Pancreas (tissue), 10 donors: ENCODE data around the gene ZDHHC22. TPM values are rescaled to one million over a fixed set of nuclear protein-coding genes. Genes with fewer than 3 reads are reported as not detected.

Source experiments
- ATAC-seq, 4 donors: fragments of 200-7000 bp; cut with Tn5 transposase; one replicate each; pipeline versions ENCODE4 v1.8.0 to v1.9.1; 2020; ENCODE audit warnings: mild to moderate bottlenecking in 4 of 4, moderate library complexity in 4 of 4
- DNase-seq, 6 donors: peaks; one replicate each; pipeline ENCODE4 v3.0.0-alpha.2; 2020
- FAIRE-seq: peaks from 2 replicates; lab custom pipeline; 2012; peaks lifted over from hg19 to GRCh38; lab: Jason Lieb, UNC
- H3K27ac ChIP-seq, 4 donors: fragments of 200-600 bp; sonication (generic); 1 replicate in 3 of 4; 2 replicates in 1 of 4; pipeline versions ENCODE4 v1.5.0 to v1.8.0; 2020
- H3K27me3 ChIP-seq, 4 donors: fragments of 200-600 bp; one replicate each; pipeline ENCODE4 v1.8.0; 2021
- H3K36me3 ChIP-seq, 3 donors: fragments of 200-600 bp; sonication (generic) in 1 of 3; one replicate each; pipeline versions ENCODE4 v1.5.0 to v1.8.0; 2020 to 2021
- H3K4me1 ChIP-seq, 3 donors: fragments of 200-600 bp; one replicate each; pipeline ENCODE4 v1.8.0; 2021
- H3K4me3 ChIP-seq, 4 donors: fragments of 200-600 bp; sonication (generic) in 2 of 4; one replicate each; pipeline versions ENCODE4 v1.5.0 to v1.8.0; 2020 to 2021
- H3K9me3 ChIP-seq, 4 donors: fragments of 200-600 bp; one replicate each; pipeline ENCODE4 v1.8.0; 2021
- CTCF ChIP-seq, 4 donors: fragments of 200-600 bp; sonication (generic) in 3 of 4; IDR thresholded peaks; one replicate each; pipeline versions ENCODE4 v1.5.0 to v1.8.0; 2021; ENCODE audit warnings: antibody characterized with exemption in 4 of 4
- WGBS, 2 donors: extraction: QIAGEN DNeasy Blood & Tissue Kit; methylation state at CpG; one replicate each; pipeline ENCODE4 v1.1.7; 2013; 5-methylcytosine and 5-hydroxymethylcytosine counted together
- intact Hi-C, 3 donors: fragments of 100-400 bp; cut with DNase I; formaldehyde crosslinking; loops; one replicate each; pipeline versions ENCODE4 v1.11.1 to v1.14.2; 2022
- polyA plus RNA-seq, 2 donors: library from polyadenylated mRNA; stranded (reverse); fragments of 200-250 nt; gene quantifications; one replicate each; pipeline ENCODE4 v1.2.3, GENCODE V29; 2013
- total RNA-seq, 6 donors: library from RNA; stranded (reverse); fragmentation: NEBNext Ultra II Directional in 4 of 6; extraction: Animal tissue kit (Norgen Biotek cat#: 25700) in 4 of 6; gene quantifications; one replicate each; pipeline versions ENCODE4 v1.2.1 to v1.2.4, GENCODE V29; 2021 to 2023
- donor health status: healthy with polysubstance abuse.
- donor health status: DM: no; HTN: no; CAD: no; lungs with moderate emphysema.
- donor health status: DM: no; HTN: no; CAD: no.
- donor health status: control.
- donor health status: control.
- donor health status: Bipolar disorder and iron deficiency.
- donor health status: DM: yes; HTN: yes; CAD: no.
- donor health status: DM: no; HTN: no; CAD: no.
- donor health status: DM: no; HTN: no; CAD: no.
- donor health status: DM: yes; HTN: yes; CAD: no.

The ZDHHC22 gene
- total and polyA plus RNA-seq, 8 donors: 0.04 to 0.19 (median 0.04) TPM; not detected in 5

- DNase-seq (no peak), ATAC-seq (no peak), FAIRE-seq (no peak)
- peaks cover 0 to 36% (median 4%) of the 10 kb centered on the region in 4 donors for H3K27me3 ChIP-seq
- intact Hi-C loops: no loop called here
- H3K9me3 ChIP-seq: no peaks in the 10 kb centered on the region
- H3K4me3 ChIP-seq: peak overlapping the region in 3 of 4 donors; percentile 7 to 49 (median 31)
- no peaks in the 10 kb centered on the region for H3K36me3 ChIP-seq
- no peak overlapping the region for H3K27ac ChIP-seq
- H3K4me1 ChIP-seq: peaks cover 0 to 13% (median 3%) of the 10 kb centered on the region in 3 donors
- TF ChIP-seq CTCF (IDR thresholded peaks at IDR 0.05): no peak
- 1 to 2% methylated on average over 67 of the region's 67 CpGs for WGBS, 2 donors
These were observed 1.0 kb downstream of the ZDHHC22 start for GRCh38 chr14:77140359-77141213.

- Histone ChIP-seq H3K4me3 (peak overlapping the region in 1 of 4 donors; percentile 7), H3K27ac (no peak overlapping the region), H3K27me3 (peaks cover 0 to 30% (median 4%) of the 10 kb centered on the region in 4 donors), H3K9me3 (no peaks in the 10 kb centered on the region), H3K4me1 (peaks cover 0 to 13% (median 3%) of the 10 kb centered on the region in 3 donors), H3K36me3 (no peaks in the 10 kb centered on the region)
- no peak for FAIRE-seq
- ATAC-seq: peak; percentile 54 to 83 (median 76)
- peak in 2 of 4 donors; percentile 25 for TF ChIP-seq CTCF (IDR thresholded peaks at IDR 0.05)
- intact Hi-C loops: no loop called here
- 2 to 4% methylated on average over 46 to 52 of the region's 52 CpGs for WGBS, 2 donors
- peak in 4 of 6 donors; percentile 28 to 78 (median 52) for DNase-seq
These were observed 1.8 kb downstream of the ZDHHC22 start for GRCh38 chr14:77139540-77140358.

- DNase-seq (peak in 1 of 6 donors; percentile 19), FAIRE-seq (no peak), ATAC-seq (no peak)
- WGBS, 2 donors: 63 to 74% methylated on average over 15 of the region's 15 CpGs
- Histone ChIP-seq H3K36me3 (no peaks in the 10 kb centered on the region), H3K4me1 (peaks cover 0 to 13% (median 3%) of the 10 kb centered on the region in 3 donors), H3K27ac (no peak overlapping the region), H3K27me3 (peaks cover 0 to 30% (median 4%) of the 10 kb centered on the region in 4 donors), H3K4me3 (no peak overlapping the region), H3K9me3 (no peaks in the 10 kb centered on the region)
- TF ChIP-seq CTCF (IDR thresholded peaks at IDR 0.05): no peak
- intact Hi-C loops: no loop called here
These were observed 2.6 kb downstream of the ZDHHC22 start for GRCh38 chr14:77139022-77139421.

GRCh38 chr14:77133720-77134338, 7.8 kb downstream of the ZDHHC22 start:
- Histone ChIP-seq H3K4me1 (no peaks in the 10 kb centered on the region), H3K4me3 (no peak overlapping the region), H3K27me3 (peaks cover 0 to 16% (median 1%) of the 10 kb centered on the region in 4 donors), H3K27ac (no peak overlapping the region), H3K36me3 (no peaks in the 10 kb centered on the region), H3K9me3 (no peaks in the 10 kb centered on the region)
- no peak for FAIRE-seq
- intact Hi-C loops: no loop called here
- ATAC-seq: peak; percentile 86 to 99 (median 93)
- DNase-seq: peak; percentile 58 to 83 (median 70)
- 6 to 8% methylated on average over 22 of the region's 22 CpGs for WGBS, 2 donors
- no peak for TF ChIP-seq CTCF (IDR thresholded peaks at IDR 0.05)
